ENCODE measurements around the gene AMOTL2.

Gene AMOTL2

GRCh38 chr3:134313847-134314587, 60.2 kb downstream of the AMOTL2 start:
- peak overlapping the region; percentile 44 to 51 for H3K4me3 ChIP-seq (replicated peaks in 1 of 2; ENCODE audit: low read depth in 2 of 2, low read length in 2 of 2)
- DNase-seq (ENCODE audit: low read depth in 2 of 2), result peak in 1 of 2 donors; percentile 49
- no peak for TF ChIP-seq CTCF (IDR thresholded peaks at IDR 0.05; ENCODE audit: low read depth, low read length)

- TF ChIP-seq CTCF (IDR thresholded peaks at IDR 0.05; ENCODE audit: low read depth, low read length), result peak; percentile 27
- peak overlapping the region; percentile 44 to 51 for H3K4me3 ChIP-seq (replicated peaks in 1 of 2; ENCODE audit: low read depth in 2 of 2, low read length in 2 of 2)
- peak; percentile 80 to 92 for DNase-seq (ENCODE audit: low read depth in 2 of 2)
Observed at GRCh38 chr3:134312873-134313846, 61.1 kb downstream of the AMOTL2 start.

GRCh38 chr3:134312072-134312872, 62.0 kb downstream of the AMOTL2 start:
- peak; percentile 75 to 79 for DNase-seq (ENCODE audit: low read depth in 2 of 2)
- no peak overlapping the region for H3K4me3 ChIP-seq (replicated peaks in 1 of 2; ENCODE audit: low read depth in 2 of 2, low read length in 2 of 2)

GRCh38 chr3:134311693-134312071, 62.6 kb downstream of the AMOTL2 start:
- H3K4me3 ChIP-seq (replicated peaks in 1 of 2; ENCODE audit: low read depth in 2 of 2, low read length in 2 of 2), result no peak overlapping the region
- TF ChIP-seq CTCF (IDR thresholded peaks at IDR 0.05; ENCODE audit: low read depth, low read length), result no peak

More at GRCh38 chr3:134312072-134312872, 62.0 kb downstream of the AMOTL2 start:
- TF ChIP-seq CTCF (IDR thresholded peaks at IDR 0.05; ENCODE audit: low read depth, low read length), result peak; percentile 39

GRCh38 chr3:134311265-134311664, 63.0 kb downstream of the AMOTL2 start:
- peak; percentile 55 to 73 for DNase-seq (ENCODE audit: low read depth in 2 of 2)
- H3K4me3 ChIP-seq (replicated peaks in 1 of 2; ENCODE audit: low read depth in 2 of 2, low read length in 2 of 2), result no peak overlapping the region
- TF ChIP-seq CTCF (IDR thresholded peaks at IDR 0.05; ENCODE audit: low read depth, low read length), result no peak

More at GRCh38 chr3:134311693-134312071, 62.6 kb downstream of the AMOTL2 start:
- DNase-seq (ENCODE audit: low read depth in 2 of 2), result no peak

Data from cardiac fibroblast (primary cell).